SH-SY5Y (cell line): ENCODE measurements around the gene KLHDC8B.

ENCODE experiments used
- GATA2 ChIP-seq: IDR thresholded peaks from 2 replicates; pipeline ENCODE4 v1.6.1; 2011; ENCODE audit warnings: mild to moderate bottlenecking, low read depth, low read length
- GATA3 ChIP-seq: IDR thresholded peaks from 2 replicates; pipeline ENCODE4 v1.6.1; 2011; ENCODE audit warnings: low read depth, mild to moderate bottlenecking, low read length, moderate library complexity

Gene KLHDC8B

GRCh38 chr3:49171119-49171774 is at the start of gene KLHDC8B:
KLHDC8B (plus strand) TSS chr3:49171598; CDS start chr3:49172770, 1,172 bp downstream.
- no peak for TF ChIP-seq GATA2
- TF ChIP-seq GATA3 = no peak

GRCh38 chr3:49122022-49122421 is 49.4 kb upstream of the KLHDC8B start:
- no peak for TF ChIP-seq GATA2
- no peak for TF ChIP-seq GATA3

DNA sequence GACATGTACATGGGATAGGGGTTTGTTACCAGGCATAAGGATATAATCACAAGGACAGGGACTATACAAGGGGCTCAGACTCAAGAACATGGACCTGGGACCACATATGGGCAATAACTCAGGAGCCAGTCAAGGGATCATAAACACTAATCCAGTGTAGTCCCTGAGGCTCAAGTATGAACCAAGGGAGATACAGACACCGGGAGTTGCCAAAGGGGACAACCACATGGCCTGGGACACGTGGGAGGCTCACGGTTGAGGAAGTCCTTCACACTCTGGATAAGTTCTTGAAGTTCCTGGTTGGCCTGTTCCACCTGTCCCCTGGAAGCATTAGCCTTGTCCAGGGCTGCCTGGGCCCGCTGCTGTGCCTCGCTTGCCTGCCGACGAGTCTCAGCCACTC is 48.9 kb upstream of the KLHDC8B start:
- TF ChIP-seq GATA3 (no peak), GATA2 (no peak)

DNA sequence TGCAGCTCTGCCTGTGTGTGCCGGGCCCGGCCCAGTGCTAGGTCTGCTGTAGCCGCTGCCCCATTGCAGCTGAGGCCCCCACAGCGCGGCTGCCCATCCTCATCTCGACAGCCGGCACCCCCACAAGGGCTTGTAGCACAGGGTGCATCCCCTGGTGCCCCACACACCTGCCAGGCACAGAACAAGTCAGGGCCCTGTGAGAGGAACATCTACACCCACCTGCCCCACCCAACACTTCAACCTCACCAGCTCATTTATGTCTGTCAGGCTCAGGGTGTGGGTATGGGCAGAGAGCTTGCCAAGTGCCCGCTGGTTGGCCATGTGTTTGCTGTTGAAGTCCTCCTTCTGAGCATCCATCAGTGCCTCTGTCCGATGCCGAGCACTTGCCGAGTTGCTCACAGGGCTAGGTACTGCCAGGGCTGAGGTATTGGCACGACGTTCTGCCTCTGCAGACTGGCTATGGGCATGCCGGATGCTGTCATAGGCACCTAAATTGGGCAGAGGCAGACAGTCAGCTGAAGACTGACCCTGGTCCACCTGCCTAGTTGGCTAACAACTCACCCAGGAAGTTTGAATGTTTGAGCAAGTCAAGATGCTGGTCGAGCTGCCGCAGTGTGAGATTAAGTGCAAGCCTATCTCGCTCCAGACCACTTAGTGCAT is 48.4 kb upstream of the KLHDC8B start:
- TF ChIP-seq GATA2 (no peak), GATA3 (no peak)

DNA sequence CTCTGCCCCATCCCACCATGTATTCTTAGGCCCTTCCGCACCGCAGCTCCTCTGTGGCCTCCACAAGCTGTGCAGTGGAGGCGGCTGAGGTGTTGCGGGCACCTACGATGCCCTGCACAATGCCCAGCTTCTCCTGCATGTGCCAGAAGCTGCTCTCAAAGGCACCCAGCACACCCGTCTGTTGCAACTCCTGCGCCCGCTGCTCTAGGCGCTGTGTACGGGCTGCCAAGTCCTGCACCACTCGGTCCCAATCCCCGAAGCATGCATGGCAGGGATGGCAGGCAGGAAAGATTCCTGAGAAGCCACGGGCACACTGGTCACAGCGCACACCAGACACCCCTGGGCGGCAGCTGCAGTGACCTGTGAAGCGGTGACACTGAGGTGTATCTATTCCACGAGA is 47.7 kb upstream of the KLHDC8B start:
- TF ChIP-seq GATA2 (no peak), GATA3 (no peak)

DNA sequence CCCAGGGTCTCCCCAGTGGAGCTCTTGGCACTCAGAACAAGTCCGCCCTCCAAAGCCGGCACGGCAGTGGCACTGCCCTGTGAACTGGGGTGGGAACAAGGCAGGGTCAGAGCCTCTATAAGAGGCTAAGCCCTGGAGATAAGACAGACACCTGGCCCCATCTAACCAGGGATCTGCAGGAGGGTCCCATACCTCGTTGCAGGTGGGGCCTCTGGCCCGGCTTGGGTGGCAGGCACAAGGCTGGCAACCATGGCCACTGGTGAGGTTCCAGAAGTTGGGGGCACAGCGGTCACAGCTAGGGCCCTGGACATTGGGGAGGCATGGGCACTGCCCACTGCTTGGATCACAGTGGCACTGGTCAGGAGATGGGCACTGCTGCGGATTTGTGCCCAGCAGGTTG is 47.2 kb upstream of the KLHDC8B start:
- TF ChIP-seq GATA3 = no peak
- TF ChIP-seq GATA2 = no peak

DNA sequence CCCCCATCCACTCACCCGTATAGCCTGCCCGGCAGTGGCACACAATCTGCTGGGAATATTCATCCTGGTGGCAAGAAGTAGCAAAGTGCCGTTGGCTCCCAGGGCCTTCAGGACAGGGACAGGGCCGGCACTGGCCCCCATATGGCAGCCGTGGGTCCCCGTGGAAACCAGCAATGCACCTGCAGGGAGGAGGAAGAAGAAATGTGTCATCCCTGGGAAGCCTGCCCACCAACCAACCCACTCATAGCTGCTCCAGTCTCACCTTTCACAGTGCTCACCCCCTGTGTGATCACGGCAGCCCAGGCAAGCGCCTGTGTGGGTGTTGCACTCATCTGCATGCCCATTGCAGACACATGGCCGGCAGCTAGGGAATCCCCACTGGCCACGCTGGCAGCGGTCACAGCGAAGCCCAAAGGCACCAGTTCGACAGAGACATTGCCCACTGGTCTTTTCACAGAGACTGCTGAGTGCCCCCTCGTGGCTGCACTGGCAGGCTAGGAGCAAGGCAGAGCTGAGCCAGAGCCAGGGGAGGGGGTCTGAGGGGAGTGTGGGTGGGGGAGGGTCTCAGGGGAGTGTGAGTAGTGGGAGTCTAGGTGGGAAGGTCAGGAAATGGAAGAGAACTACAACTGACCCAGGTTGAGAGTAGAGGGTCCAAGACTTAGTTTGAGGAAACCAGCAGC is 46.3 kb upstream of the KLHDC8B start:
- TF ChIP-seq GATA3 (no peak), GATA2 (no peak)

DNA sequence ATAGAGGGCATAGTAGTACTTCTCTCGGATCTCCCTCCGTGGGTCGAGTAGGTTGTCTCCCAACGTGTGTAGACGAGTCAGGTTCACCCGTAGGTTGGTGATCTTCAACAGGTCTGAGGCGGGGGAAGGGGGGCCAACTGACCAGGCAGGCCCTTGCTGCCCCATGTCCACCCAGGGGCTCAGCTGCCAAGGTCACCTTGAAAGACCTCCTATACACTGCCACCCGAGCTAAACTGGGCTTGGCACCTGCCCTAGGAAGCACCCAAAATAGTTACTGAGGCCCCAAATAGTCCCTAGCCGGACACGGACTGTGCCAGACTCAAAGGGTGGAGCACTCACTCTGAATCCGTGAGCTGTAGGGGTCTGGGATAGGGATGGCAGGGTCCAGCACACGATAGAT is 40.4 kb upstream of the KLHDC8B start:
- TF ChIP-seq GATA2 (no peak), GATA3 (no peak)

- no peak for TF ChIP-seq GATA3
- TF ChIP-seq GATA2 = no peak
Measured at GRCh38 chr3:49131576-49131975, 39.8 kb upstream of the KLHDC8B start.

DNA sequence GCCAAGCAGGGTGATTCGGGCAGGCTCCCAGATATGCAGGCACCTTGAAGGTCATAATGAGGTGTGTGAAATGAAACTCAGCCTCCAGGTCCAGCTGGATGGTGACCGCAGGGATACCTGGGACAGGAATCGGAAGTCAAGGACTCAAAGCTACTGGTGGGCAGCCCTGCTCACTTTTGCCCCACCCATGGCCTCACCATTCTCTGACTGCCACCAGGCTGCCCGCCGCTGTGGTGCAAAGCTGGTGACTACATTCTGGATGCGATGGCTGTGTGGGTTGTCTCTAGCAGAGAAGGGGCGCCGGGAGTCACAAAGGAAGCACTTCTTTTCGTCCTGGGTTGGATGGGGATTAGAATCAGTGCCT is 39.3 kb upstream of the KLHDC8B start:
- no peak for TF ChIP-seq GATA2
- no peak for TF ChIP-seq GATA3

GRCh38 chr3:49132437-49133225 is 38.8 kb upstream of the KLHDC8B start, which contains the start of gene LAMB2:
LAMB2 (minus strand) TSS chr3:49133050; CDS start chr3:49132867, 183 bp downstream.
- no peak for TF ChIP-seq GATA2
- TF ChIP-seq GATA3 = no peak

DNA sequence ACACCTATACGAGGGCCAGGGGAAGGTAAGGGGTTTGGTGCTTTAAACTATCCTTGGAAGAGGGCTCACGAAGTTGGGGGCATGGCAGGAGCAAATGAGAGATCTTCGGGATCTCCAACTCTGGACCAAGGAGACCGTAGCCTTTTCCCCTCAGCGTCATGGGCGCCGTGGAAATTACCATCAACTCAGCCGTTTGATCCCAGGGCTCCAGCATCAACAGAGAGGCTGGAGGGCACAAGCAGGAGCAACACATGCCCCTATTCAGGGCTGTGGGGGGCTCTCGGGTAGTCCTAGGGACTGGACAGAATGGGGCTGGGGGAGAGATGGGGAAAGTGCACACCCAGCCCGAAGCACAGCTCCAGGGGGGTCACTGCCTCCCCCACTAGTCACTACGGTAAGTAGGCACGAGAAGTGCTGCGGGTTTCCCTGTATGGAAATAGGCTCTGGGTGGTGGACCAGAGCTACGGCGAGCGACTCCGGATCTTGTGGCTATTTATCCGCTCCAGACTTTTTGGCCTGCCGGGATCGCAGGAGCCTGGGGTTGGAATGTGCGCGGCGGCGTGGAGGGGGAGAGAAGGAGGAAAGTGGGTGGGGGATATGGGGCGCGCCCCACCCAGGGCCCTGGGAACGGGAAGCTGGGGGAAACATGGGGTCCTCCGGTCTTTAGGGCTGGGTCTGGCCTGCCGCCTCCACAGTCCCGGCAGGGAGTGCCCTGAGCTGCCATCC is 38.0 kb upstream of the KLHDC8B start:
- TF ChIP-seq GATA2 (no peak), GATA3 (no peak)

DNA sequence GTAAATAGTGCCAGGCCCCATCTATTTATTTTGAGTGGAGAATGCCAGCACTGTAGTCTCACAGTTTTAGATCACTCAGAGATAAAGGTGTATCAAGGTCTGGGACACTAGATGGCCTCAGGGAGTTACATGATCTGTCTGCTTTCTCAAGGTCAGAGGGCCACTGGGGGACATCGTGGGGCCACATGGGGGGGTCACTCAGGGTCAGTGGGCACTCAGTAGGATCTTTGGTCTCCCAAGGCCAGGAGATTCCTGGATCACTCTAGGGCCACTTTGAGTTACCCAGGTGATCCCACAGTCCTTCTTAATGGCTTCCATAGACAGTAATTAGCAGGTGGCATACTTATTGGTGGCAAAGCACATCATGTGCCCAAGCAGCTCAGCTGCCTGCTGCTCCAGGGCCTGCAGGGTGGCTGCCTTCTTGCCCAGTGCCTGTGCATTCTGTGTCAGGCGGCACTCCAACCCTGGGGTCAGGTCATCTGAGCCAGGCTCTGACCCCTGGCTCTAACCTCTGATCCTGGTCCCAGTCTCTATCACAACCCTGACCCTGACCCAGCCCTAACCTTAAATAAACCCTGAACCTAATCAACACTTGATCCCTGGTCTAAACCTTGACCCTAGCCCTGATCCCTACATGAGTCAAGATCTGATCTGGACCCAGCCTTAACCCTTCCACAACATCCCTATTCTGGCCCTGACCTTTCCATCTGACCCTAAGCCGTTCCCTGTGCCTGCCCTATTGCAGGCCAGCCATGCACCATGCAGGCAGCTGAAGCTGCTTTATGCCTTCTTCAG is 36.7 kb upstream of the KLHDC8B start:
- TF ChIP-seq GATA3 (no peak), GATA2 (peak; percentile 51; the same call in 1 of the 2 replicates)
